ENCODE results near the gene GBA2.

GRCh38 chr9:35705836-35706430 is 43.1 kb downstream of the GBA2 start:
- TF ChIP-seq CTCF (conservative IDR thresholded peaks at IDR 0.05 in 1 of 2, IDR thresholded peaks at IDR 0.05 in 1 of 2; ENCODE audit: extremely low read depth in 1 of 2, insufficient read depth in 1 of 2, low read depth in 1 of 2, low read length in 2 of 2): no peak
- TF ChIP-seq EZH2 (IDR thresholded peaks at IDR 0.05; ENCODE audit: borderline replicate concordance, low read length): no peak

Measured in mammary epithelial cell (primary cell).